ENCODE data around the gene SART1.

Gene SART1

DNA sequence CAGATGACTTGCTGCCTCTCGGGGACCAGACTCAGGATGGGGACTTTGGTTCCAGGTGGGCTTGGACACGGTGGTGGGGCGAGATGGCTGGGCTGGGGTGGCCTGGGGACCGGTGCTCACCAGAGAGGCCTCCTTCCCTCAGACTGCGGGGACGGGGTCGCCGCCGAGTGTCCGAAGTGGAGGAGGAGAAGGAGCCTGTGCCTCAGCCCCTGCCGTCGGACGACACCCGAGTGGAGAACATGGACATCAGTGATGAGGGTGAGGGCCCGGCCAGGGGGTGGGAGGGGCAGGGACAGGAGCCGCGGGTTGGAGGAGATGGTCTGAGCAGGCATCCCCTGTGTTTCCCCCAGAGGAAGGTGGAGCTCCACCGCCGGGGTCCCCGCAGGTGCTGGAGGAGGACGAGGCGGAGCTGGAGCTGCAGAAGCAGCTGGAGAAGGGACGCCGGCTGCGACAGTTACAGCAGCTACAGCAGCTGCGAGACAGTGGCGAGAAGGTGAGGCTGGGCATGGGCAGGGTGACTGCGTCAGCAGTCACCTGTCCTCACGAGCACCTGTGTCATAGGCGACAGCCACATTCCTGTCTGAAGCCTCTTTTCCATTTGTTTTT, 5.9 kb downstream of the SART1 start:
- DNase-seq = no peak

GRCh38 chr11:65968600-65969482, 7.3 kb downstream of the SART1 start:
- DNase-seq = no peak

GRCh38 chr11:65972116-65972515, 10.6 kb downstream of the SART1 start:
- DNase-seq = no peak

- no peak for DNase-seq
Observed at GRCh38 chr11:65973439-65974110, 12.0 kb downstream of the SART1 start.

DNA sequence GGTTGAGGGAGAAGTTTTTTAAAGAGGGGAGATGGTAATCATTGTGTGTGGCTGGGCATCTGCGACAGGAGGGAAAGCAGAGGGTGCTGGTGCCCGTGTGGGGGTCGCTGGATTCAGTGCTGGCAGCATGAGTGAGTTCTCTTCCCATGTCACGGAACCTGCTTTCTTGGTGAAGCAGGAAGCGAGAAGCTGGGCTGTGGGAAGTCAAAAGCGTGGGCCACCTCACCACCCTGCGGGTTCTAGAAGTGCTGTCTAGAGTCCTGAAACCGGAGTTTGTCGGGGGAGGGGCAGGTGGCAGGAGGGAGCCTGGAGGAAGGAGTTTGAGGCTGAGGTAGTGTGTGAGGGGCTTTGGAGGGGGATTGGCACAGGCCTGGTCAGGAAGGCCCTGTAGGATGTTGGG, 14.2 kb downstream of the SART1 start:
- no peak for DNase-seq

DNA sequence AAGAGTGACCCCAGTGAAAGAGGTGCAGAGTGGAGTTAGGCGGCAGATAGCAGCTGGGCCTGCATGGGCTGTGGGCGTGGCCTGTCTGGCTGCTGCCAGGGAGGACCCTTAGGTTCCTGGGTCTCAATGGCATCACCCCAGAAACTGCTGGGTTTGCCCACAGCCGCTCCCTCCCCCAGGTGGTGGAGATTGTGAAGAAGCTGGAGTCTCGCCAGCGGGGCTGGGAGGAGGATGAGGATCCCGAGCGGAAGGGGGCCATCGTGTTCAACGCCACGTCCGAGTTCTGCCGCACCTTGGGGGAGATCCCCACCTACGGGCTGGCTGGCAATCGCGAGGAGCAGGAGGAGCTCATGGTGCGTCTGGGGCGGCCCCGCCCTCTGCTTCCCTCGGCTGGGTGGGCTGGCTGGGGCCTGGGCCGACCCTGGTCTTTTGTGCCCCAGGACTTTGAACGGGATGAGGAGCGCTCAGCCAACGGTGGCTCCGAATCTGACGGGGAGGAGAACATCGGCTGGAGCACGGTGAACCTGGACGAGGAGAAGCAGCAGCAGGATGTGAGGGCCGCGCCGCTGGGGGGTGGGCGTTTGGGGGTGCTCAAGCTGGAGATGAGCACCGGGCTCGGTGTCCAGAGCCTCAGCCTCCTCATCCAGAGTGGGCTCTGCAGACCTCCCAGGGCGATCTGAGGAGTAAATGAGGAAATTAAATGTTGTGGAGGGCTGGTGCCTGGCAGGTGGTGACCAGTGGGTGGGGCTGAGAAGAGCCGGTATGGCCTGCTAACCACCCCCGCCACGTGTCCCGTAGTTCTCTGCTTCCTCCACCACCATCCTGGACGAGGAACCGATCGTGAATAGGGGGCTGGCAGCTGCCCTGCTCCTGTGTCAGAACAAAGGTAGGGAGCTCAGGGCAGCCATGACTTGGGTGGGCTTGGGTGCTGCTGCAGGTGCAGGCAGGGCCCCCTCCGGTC, 15.0 kb downstream of the SART1 start:
- no peak for DNase-seq

DNA sequence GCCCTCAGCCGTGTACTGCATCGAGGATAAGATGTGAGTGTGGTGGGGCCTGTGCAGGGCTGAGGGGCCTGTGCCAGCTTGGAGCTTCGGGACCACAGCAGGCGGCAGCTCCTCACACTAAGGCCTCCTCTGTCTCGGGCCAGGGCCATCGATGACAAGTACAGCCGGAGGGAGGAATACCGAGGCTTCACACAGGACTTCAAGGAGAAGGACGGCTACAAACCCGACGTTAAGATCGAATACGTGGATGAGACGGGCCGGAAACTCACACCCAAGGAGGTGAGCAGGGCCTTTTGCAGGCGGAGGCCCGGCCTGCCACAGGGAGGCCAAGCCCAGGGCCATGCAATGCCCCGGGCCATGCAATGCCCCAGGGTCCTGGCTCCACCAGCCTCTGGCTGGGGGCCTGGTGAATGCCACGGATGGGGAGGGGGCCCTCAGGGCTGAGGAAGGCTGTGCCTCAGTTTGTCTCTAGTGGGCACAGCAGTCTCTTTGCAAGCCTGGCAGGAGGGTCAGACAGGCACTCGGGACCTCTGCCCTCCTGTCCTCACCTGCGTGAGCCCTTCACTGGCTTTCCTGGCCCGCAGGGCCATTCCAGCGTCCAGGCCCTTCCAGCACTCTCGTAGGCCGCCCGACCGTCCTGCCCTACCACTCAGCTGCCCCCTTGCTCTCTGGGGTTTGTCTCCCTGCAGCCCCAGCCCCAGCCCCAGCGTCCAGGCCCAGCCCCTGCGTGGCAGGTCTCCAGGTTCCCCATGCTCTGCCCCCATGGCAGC, 16.3 kb downstream of the SART1 start:
- no peak for DNase-seq

DNA sequence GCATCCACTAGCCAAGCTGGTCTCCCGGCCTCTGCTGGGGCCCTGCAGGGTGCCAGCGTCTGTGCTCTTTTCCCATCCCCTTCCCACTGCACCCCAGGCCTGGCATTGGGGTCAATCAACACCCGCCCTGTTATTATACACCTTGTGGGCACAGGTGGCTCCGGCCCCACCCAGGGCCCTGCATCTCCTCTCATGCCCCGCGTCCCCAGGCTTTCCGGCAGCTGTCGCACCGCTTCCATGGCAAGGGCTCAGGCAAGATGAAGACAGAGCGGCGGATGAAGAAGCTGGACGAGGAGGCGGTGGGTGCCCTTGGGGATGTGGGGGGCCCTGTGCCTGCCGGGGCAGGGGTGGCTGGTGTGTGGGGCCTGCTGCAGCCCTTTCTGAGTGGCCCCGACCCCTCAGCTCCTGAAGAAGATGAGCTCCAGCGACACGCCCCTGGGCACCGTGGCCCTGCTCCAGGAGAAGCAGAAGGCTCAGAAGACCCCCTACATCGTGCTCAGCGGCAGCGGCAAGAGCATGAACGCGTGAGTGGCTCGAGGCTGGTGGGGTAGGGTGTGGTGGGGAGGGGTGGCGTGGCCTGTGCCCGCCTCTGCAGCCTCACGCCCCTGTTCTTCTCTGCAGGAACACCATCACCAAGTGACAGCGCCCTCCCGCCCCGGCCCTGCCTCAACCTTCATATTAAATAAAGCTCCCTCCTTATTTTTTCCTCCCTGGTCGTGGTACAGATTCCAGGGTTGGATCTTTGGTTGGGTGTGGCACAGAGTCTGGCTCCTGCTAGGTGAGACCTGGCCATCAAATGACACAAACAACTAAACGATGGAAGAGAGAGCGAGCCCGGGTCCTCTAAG, 17.1 kb downstream of the SART1 start:
- no peak for DNase-seq

GRCh38 chr11:65979261-65979759, 17.8 kb downstream of the SART1 start:
- no peak for DNase-seq

DNA sequence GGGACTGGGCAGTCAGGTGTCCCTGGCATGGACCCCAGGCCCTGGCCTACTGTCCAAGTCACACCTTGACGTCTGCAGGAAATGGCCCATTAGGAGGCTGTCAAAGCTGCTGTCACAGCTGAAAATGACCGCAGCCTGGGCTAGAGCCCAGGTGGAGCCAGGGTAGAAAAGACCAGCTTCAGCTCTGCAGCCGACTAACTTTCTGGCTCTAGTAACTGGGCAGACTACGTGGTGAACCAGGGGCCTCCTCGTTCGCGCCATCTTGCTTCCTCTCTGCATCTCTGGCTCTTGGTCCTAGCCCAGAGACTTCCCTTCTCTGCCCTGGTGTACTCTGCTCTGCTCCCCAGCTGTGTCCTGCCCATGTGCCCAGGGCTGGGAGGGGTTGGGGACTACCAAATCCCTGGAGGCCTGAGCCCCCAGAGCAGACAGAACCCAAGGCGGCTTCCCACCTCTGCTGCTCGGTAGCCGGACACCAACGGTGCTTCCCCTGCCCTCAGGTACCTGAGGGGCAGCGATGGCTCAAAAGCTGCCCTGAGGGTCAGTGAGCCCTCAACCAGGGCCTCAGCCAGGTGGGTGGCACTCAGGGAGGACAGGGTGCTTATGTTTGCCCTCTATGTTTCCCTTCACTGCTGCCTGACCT, 19.7 kb downstream of the SART1 start:
- no peak for DNase-seq

GRCh38 chr11:65981972-65982823, 20.7 kb downstream of the SART1 start:
- no peak for DNase-seq

DNA sequence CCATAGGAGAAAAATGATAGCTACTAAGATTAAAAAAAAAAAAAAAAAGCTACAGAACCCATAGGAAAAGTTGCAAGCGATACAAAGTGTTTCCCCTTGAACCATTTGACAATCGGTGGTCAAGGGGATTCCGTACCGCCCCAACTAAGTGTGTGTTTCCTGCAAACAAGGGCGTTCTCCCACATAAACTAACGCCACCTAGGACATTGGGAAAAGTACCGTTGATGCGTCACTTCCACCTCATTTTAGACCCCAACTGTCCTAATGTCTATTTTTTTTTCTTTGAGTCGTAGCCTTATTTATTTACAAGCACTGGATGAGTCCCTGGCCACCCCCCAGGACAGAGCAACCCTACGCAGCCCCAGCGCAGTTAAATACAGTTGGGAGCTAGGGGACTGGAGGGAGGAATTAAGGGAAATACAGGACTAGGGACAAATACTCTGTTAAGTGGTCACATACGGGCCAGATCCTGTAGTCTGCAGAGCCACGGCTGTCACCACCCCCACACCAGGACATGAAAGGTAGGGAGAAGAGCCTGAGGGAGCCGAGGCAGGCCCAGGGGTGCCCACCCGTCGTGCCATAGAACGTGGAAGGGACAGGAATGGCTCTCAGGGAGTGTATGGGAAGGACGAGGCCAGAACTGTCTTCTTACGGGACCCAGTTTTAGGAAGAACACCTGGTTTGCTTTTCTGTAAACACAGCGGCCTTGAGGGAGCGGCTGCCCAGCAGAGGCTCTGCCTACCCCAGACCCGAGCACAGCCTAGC, 21.5 kb downstream of the SART1 start:
- no peak for DNase-seq

- DNase-seq = no peak
Observed at GRCh38 chr11:65983589-65983987, 22.1 kb downstream of the SART1 start.

DNA sequence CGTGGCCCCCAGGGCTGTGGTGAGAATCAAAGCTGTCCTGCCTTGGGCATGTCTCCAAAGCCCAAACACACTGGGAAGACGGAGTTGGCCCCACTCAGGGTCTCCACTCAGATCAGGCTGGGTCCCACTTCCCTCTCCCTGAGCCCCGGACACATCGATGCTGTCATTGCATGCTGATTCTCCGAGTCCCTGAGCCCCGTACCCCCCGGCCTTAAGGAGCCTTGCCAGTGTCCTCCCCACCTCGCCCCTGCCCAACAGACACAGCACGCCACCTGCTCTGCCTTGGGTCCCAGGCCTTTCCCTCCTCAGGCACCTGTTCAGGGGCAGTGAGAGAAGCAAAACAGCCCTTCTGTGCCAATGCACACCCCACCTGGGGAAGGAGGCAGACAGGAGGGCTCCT, 25.8 kb downstream of the SART1 start:
- peak; percentile 10 for DNase-seq

DNA sequence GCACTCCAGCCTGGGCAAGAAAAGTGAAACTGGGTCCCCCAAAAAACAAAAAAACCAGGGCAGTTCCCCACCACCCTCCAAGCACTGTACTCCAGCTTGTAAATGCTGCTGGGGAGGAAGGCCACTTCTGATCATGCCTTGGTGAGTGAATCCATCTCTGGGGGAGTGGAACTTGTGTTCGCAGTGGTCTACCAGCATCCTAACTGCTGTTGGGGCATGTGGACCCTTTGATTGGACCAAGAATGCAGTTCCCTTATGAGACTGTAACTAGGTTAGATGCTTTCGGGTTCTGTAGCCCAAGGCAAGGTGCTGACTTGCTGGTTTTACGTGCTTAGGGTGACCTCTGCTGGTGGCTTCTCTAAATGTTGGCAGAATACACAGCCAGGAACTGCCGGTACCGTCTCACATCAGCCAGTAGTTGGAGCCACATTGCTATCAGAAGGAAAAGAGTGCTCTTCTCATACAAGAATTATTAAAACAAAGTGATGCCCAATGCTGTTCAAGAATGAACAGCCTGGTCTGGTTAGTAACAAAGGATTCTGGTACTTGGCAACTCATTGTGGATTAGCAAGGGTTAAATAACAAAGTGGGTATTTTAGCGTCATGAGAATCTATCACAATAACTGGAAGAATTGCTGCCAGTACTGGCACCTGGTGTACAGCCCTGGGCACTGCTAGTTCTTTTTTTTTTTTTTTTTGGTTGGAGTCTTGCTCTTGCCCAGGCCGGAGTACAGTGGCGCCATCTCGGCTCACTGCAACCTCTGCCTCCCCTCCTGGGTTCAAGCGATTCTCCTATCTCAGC, 27.5 kb downstream of the SART1 start:
- DNase-seq = peak; percentile 96

GRCh38 chr11:65992056-65992455, 30.5 kb downstream of the SART1 start:
- DNase-seq = peak; percentile 49

- no peak for DNase-seq
Observed at GRCh38 chr11:65997286-65997685, 35.8 kb downstream of the SART1 start.
